ENCODE results near the gene CTXN3. TPM values are rescaled to one million over a fixed set of nuclear protein-coding genes. Genes with fewer than 3 reads are reported as not detected.

CTXN3 gene
- polyA plus RNA-seq, 1 donor from 2014 or later, result 0.83 TPM

- H3K4me3 ChIP-seq (ENCODE audit: low read length), result no peak overlapping the region
- H3K9me2 ChIP-seq (ENCODE audit: insufficient read depth, low read length), result no peaks in the 10 kb centered on the region
- no peaks in the 10 kb centered on the region for H4K20me1 ChIP-seq (ENCODE audit: insufficient read depth)
- no peak overlapping the region for H3K27ac ChIP-seq (ENCODE audit: low read length)
- no peak overlapping the region for H3K4me2 ChIP-seq (ENCODE audit: low read length)
- H3K27me3 ChIP-seq (ENCODE audit: insufficient read depth, low read depth, low read length), result no peaks in the 10 kb centered on the region
- H3K36me3 ChIP-seq (ENCODE audit: insufficient read depth, low read length), result no peaks in the 10 kb centered on the region
- no peak overlapping the region for H2AFZ ChIP-seq (ENCODE audit: low read depth, low read length)
- no peaks in the 10 kb centered on the region for H3K79me2 ChIP-seq (replicated peaks; ENCODE audit: insufficient read depth, low read length)
- no peak overlapping the region for H3K9ac ChIP-seq (ENCODE audit: low read length)
- no peaks in the 10 kb centered on the region for H3F3A ChIP-seq (ENCODE audit: insufficient read depth, low read length, poor library complexity, severe bottlenecking)
- H3K9me3 ChIP-seq (ENCODE audit: low read length), result no peaks in the 10 kb centered on the region
- no peak for TF ChIP-seq SMC3 (conservative IDR thresholded peaks at IDR 0.05; ENCODE audit: poor library complexity)
- TF ChIP-seq EZH2 (IDR thresholded peaks at IDR 0.05; ENCODE audit: borderline replicate concordance, insufficient read depth, low read length, poor library complexity, severe bottlenecking), result no peak
- no peak for TF ChIP-seq RAD21 (conservative IDR thresholded peaks at IDR 0.05)
- TF ChIP-seq, protein P1, sequence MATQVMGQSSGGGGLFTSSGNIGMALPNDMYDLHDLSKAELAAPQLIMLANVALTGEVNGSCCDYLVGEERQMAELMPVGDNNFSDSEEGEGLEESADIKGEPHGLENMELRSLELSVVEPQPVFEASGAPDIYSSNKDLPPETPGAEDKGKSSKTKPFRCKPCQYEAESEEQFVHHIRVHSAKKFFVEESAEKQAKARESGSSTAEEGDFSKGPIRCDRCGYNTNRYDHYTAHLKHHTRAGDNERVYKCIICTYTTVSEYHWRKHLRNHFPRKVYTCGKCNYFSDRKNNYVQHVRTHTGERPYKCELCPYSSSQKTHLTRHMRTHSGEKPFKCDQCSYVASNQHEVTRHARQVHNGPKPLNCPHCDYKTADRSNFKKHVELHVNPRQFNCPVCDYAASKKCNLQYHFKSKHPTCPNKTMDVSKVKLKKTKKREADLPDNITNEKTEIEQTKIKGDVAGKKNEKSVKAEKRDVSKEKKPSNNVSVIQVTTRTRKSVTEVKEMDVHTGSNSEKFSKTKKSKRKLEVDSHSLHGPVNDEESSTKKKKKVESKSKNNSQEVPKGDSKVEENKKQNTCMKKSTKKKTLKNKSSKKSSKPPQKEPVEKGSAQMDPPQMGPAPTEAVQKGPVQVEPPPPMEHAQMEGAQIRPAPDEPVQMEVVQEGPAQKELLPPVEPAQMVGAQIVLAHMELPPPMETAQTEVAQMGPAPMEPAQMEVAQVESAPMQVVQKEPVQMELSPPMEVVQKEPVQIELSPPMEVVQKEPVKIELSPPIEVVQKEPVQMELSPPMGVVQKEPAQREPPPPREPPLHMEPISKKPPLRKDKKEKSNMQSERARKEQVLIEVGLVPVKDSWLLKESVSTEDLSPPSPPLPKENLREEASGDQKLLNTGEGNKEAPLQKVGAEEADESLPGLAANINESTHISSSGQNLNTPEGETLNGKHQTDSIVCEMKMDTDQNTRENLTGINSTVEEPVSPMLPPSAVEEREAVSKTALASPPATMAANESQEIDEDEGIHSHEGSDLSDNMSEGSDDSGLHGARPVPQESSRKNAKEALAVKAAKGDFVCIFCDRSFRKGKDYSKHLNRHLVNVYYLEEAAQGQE (IDR thresholded peaks at IDR 0.05; ENCODE audit: borderline replicate concordance), result no peak
- no peak for TF ChIP-seq EP300 (conservative IDR thresholded peaks at IDR 0.05; ENCODE audit: poor library complexity, severe bottlenecking)
- TF ChIP-seq MXI1 (conservative IDR thresholded peaks at IDR 0.05; ENCODE audit: poor library complexity, severe bottlenecking), result no peak
- no peak for TF ChIP-seq TAF1 (IDR thresholded peaks at IDR 0.05; ENCODE audit: low read depth)
Measured at GRCh38 chr5:127685662-127686061, 36.8 kb downstream of the CTXN3 start.

DNA sequence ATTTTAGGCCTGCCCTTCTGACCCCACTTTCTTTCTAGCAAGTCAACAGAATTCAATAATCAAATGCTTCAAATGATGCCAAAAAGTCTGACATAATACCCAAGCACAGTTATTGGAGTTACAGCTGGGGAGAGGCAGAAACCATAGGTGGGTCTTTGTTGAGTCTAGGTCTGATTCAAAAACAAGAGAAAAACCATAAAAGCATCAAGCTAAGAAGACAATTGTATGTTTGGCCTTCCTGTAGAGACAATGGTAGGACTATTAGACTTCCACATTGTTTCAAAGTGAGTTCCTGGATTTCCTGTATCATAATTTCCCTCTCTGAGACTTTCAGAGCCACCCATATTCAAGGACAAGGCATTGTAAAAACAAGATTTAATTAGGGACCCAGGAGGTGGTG is 37.5 kb downstream of the CTXN3 start:
- Histone ChIP-seq H2AFZ (ENCODE audit: low read depth, low read length) (no peak overlapping the region), H3K36me3 (ENCODE audit: insufficient read depth, low read length) (no peaks in the 10 kb centered on the region), H4K20me1 (ENCODE audit: insufficient read depth) (no peaks in the 10 kb centered on the region), H3K79me2 (replicated peaks; ENCODE audit: insufficient read depth, low read length) (no peaks in the 10 kb centered on the region), H3F3A (ENCODE audit: insufficient read depth, low read length, poor library complexity, severe bottlenecking) (no peaks in the 10 kb centered on the region), H3K9me3 (ENCODE audit: low read length) (no peaks in the 10 kb centered on the region), H3K4me2 (ENCODE audit: low read length) (no peak overlapping the region), H3K27ac (ENCODE audit: low read length) (no peak overlapping the region), H3K27me3 (ENCODE audit: insufficient read depth, low read depth, low read length) (no peaks in the 10 kb centered on the region), H3K9me2 (ENCODE audit: insufficient read depth, low read length) (no peaks in the 10 kb centered on the region), H3K4me3 (ENCODE audit: low read length) (no peak overlapping the region), H3K9ac (ENCODE audit: low read length) (no peak overlapping the region)
- TF ChIP-seq, protein P1 (IDR thresholded peaks at IDR 0.05; ENCODE audit: borderline replicate concordance), result no peak
- TF ChIP-seq RAD21 (conservative IDR thresholded peaks at IDR 0.05) (no peak), POLR2AphosphoS5 (IDR thresholded peaks at IDR 0.05) (no peak), MXI1 (conservative IDR thresholded peaks at IDR 0.05; ENCODE audit: poor library complexity, severe bottlenecking) (no peak), EP300 (conservative IDR thresholded peaks at IDR 0.05; ENCODE audit: poor library complexity, severe bottlenecking) (no peak), EZH2 (IDR thresholded peaks at IDR 0.05; ENCODE audit: borderline replicate concordance, insufficient read depth, low read length, poor library complexity, severe bottlenecking) (no peak), TAF1 (IDR thresholded peaks at IDR 0.05; ENCODE audit: low read depth) (no peak), SMC3 (conservative IDR thresholded peaks at IDR 0.05; ENCODE audit: poor library complexity) (no peak)
- TF ChIP-seq, protein P2, sequence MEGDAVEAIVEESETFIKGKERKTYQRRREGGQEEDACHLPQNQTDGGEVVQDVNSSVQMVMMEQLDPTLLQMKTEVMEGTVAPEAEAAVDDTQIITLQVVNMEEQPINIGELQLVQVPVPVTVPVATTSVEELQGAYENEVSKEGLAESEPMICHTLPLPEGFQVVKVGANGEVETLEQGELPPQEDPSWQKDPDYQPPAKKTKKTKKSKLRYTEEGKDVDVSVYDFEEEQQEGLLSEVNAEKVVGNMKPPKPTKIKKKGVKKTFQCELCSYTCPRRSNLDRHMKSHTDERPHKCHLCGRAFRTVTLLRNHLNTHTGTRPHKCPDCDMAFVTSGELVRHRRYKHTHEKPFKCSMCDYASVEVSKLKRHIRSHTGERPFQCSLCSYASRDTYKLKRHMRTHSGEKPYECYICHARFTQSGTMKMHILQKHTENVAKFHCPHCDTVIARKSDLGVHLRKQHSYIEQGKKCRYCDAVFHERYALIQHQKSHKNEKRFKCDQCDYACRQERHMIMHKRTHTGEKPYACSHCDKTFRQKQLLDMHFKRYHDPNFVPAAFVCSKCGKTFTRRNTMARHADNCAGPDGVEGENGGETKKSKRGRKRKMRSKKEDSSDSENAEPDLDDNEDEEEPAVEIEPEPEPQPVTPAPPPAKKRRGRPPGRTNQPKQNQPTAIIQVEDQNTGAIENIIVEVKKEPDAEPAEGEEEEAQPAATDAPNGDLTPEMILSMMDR (IDR thresholded peaks at IDR 0.05; ENCODE audit: poor library complexity, severe bottlenecking), result no peak

Data from neural cell (in vitro differentiated cells).